Measurements from ENCODE around the gene ITGB1BP2. TPM values are rescaled to one million over a fixed set of nuclear protein-coding genes. Genes with fewer than 3 reads are reported as not detected.
"Not testable (repeated sequence)": the region's sequence is repeated elsewhere in the genome, so short reads cannot be mapped to it uniquely, and the experiment has no call there.

The ITGB1BP2 gene
- polyA plus RNA-seq, 3 donors from 2014 or later, result not detected

- Mint-ChIP-seq H3K27ac (peak within 1 kb of the TSS; percentile 96 to 99 (median 98)), H3K4me1 (peaks cover 32 to 39% of the 10 kb centered on the region in 2 donors), H3K27me3 (ENCODE audit: low read depth in 3 of 3) (peaks cover 7 to 18% (median 10%) of the 10 kb centered on the region in 3 donors), H3K9me3 (no peaks in the 10 kb centered on the region), H3K36me3 (no peaks in the 10 kb centered on the region), H3K4me3 (peak within 1 kb of the TSS; percentile 97 to 98 (median 98))
- DNase-seq, result peak; percentile 88 to 93 (median 91)
Observed at GRCh38 chrX:71283403-71284143, 18.0 kb upstream of the ITGB1BP2 start, which contains the start of gene NONO. Gene NONO, plus strand, starts transcription at chrX:71283635. Its CDS starts 7,003 bp downstream, at chrX:71290638.

GRCh38 chrX:71285929-71286328 is 15.6 kb upstream of the ITGB1BP2 start:
- peaks cover 39 to 44% of the 10 kb centered on the region in 2 donors for H3K4me1 Mint-ChIP-seq
- peaks cover 7 to 15% (median 10%) of the 10 kb centered on the region in 3 donors for H3K27me3 Mint-ChIP-seq (ENCODE audit: low read depth in 3 of 3)
- no peaks in the 10 kb centered on the region for H3K9me3 Mint-ChIP-seq
- no peak for DNase-seq
- peak overlapping the region; percentile 33 to 98 (median 98) for H3K4me3 Mint-ChIP-seq
- H3K27ac Mint-ChIP-seq, result peak overlapping the region in 3 of 6 donors; percentile 21 to 76 (median 61)
- peaks cover 0 to 2% (median 1%) of the 10 kb centered on the region in 3 donors for H3K36me3 Mint-ChIP-seq

GRCh38 chrX:71291381-71291780 is 10.2 kb upstream of the ITGB1BP2 start:
- peaks cover 13 to 22% of the 10 kb centered on the region in 2 donors for H3K4me1 Mint-ChIP-seq
- DNase-seq, result no peak
- H3K36me3 Mint-ChIP-seq, result peaks cover 0 to 16% (median 16%) of the 10 kb centered on the region in 3 donors
- H3K9me3 Mint-ChIP-seq, result no peaks in the 10 kb centered on the region
- peak overlapping the region in 1 of 6 donors; percentile 32 for H3K27ac Mint-ChIP-seq
- H3K4me3 Mint-ChIP-seq, result no peak overlapping the region
- H3K27me3 Mint-ChIP-seq (ENCODE audit: low read depth in 3 of 3), result peaks cover 0 to 3% (median 0%) of the 10 kb centered on the region in 3 donors

GRCh38 chrX:71292669-71293365 is 8.7 kb upstream of the ITGB1BP2 start:
- Mint-ChIP-seq H3K9me3 (no peaks in the 10 kb centered on the region), H3K4me3 (no peak overlapping the region), H3K27me3 (ENCODE audit: low read depth in 3 of 3) (peaks cover 0 to 3% (median 2%) of the 10 kb centered on the region in 3 donors), H3K27ac (no peak overlapping the region), H3K36me3 (peaks cover 0 to 25% (median 21%) of the 10 kb centered on the region in 3 donors), H3K4me1 (peaks cover 8 to 15% of the 10 kb centered on the region in 2 donors)
- DNase-seq, result no peak

GRCh38 chrX:71296806-71297205 is 4.7 kb upstream of the ITGB1BP2 start:
- Mint-ChIP-seq H3K9me3 (no peaks in the 10 kb centered on the region), H3K36me3 (peaks cover 0 to 24% (median 18%) of the 10 kb centered on the region in 3 donors), H3K27me3 (ENCODE audit: low read depth in 3 of 3) (peaks cover 0 to 3% (median 2%) of the 10 kb centered on the region in 3 donors), H3K4me3 (no peak overlapping the region), H3K27ac (no peak overlapping the region), H3K4me1 (no peaks in the 10 kb centered on the region)
- DNase-seq, result no peak

- H3K36me3 Mint-ChIP-seq, result peaks cover 0 to 24% (median 15%) of the 10 kb centered on the region in 3 donors
- peak overlapping the region in 1 of 6 donors; percentile 0 for H3K27ac Mint-ChIP-seq
- peaks cover 0 to 3% (median 2%) of the 10 kb centered on the region in 3 donors for H3K27me3 Mint-ChIP-seq (ENCODE audit: low read depth in 3 of 3)
- no peak for DNase-seq
- no peak overlapping the region for H3K4me3 Mint-ChIP-seq
- no peaks in the 10 kb centered on the region for H3K4me1 Mint-ChIP-seq
- no peaks in the 10 kb centered on the region for H3K9me3 Mint-ChIP-seq
Observed at GRCh38 chrX:71298119-71298518, 3.4 kb upstream of the ITGB1BP2 start.

GRCh38 chrX:71300064-71300463 is 1.5 kb upstream of the ITGB1BP2 start:
- not testable (repeated sequence) for H3K4me1 Mint-ChIP-seq; DNase-seq; H3K27me3 Mint-ChIP-seq (ENCODE audit: low read depth in 3 of 3); H3K27ac Mint-ChIP-seq; H3K4me3 Mint-ChIP-seq; H3K9me3 Mint-ChIP-seq
- peaks cover under 1 to 19% (median 10%) of the 10 kb centered on the region in 3 donors for H3K36me3 Mint-ChIP-seq

- H3K9me3 Mint-ChIP-seq; DNase-seq; H3K27me3 Mint-ChIP-seq (ENCODE audit: low read depth in 3 of 3); H3K4me1 Mint-ChIP-seq; H3K4me3 Mint-ChIP-seq; H3K27ac Mint-ChIP-seq: not testable (repeated sequence)
- H3K36me3 Mint-ChIP-seq, result peaks cover 4 to 19% (median 10%) of the 10 kb centered on the region in 3 donors
Observed at GRCh38 chrX:71300495-71300894, 1.1 kb upstream of the ITGB1BP2 start.

- no peaks in the 10 kb centered on the region for H3K9me3 Mint-ChIP-seq
- H3K4me3 Mint-ChIP-seq, result no peak overlapping the region
- peak overlapping the region in 2 of 6 donors; percentile 10 to 32 for H3K27ac Mint-ChIP-seq
- no peak for DNase-seq
- H3K36me3 Mint-ChIP-seq, result peaks cover 5 to 8% (median 7%) of the 10 kb centered on the region in 3 donors
- no peaks in the 10 kb centered on the region for H3K4me1 Mint-ChIP-seq
- H3K27me3 Mint-ChIP-seq (ENCODE audit: low read depth in 3 of 3), result peaks cover 2 to 3% (median 2%) of the 10 kb centered on the region in 3 donors
Observed at GRCh38 chrX:71302461-71303213, 1.1 kb downstream of the ITGB1BP2 start.

GRCh38 chrX:71304561-71304960 is 3.0 kb downstream of the ITGB1BP2 start:
- H3K27ac Mint-ChIP-seq, result peak overlapping the region in 2 of 6 donors; percentile 20 to 38
- H3K27me3 Mint-ChIP-seq (ENCODE audit: low read depth in 3 of 3), result peaks cover 2 to 3% (median 3%) of the 10 kb centered on the region in 3 donors
- DNase-seq, result no peak
- peaks cover 5 to 9% (median 7%) of the 10 kb centered on the region in 3 donors for H3K36me3 Mint-ChIP-seq
- H3K4me3 Mint-ChIP-seq, result no peak overlapping the region
- no peaks in the 10 kb centered on the region for H3K4me1 Mint-ChIP-seq
- H3K9me3 Mint-ChIP-seq, result no peaks in the 10 kb centered on the region

- Mint-ChIP-seq H3K27ac (no peak overlapping the region), H3K4me1 (no peaks in the 10 kb centered on the region), H3K9me3 (no peaks in the 10 kb centered on the region), H3K4me3 (no peak overlapping the region), H3K36me3 (peaks cover 0 to 4% (median 0%) of the 10 kb centered on the region in 3 donors), H3K27me3 (ENCODE audit: low read depth in 3 of 3) (peaks cover 0 to 5% (median 0%) of the 10 kb centered on the region in 3 donors)
- no peak for DNase-seq
Observed at GRCh38 chrX:71315917-71316316, 14.4 kb downstream of the ITGB1BP2 start.

GRCh38 chrX:71316959-71317358 is 15.4 kb downstream of the ITGB1BP2 start:
- not testable (repeated sequence) for DNase-seq; H3K9me3 Mint-ChIP-seq; H3K4me1 Mint-ChIP-seq; H3K27ac Mint-ChIP-seq; H3K4me3 Mint-ChIP-seq; H3K27me3 Mint-ChIP-seq (ENCODE audit: low read depth in 3 of 3); H3K36me3 Mint-ChIP-seq

- peaks cover 0 to 2% (median 0%) of the 10 kb centered on the region in 3 donors for H3K27me3 Mint-ChIP-seq (ENCODE audit: low read depth in 3 of 3)
- no peak overlapping the region for H3K4me3 Mint-ChIP-seq
- no peaks in the 10 kb centered on the region for H3K4me1 Mint-ChIP-seq
- H3K27ac Mint-ChIP-seq, result no peak overlapping the region
- H3K36me3 Mint-ChIP-seq, result peaks cover 0 to 11% (median 3%) of the 10 kb centered on the region in 3 donors
- H3K9me3 Mint-ChIP-seq, result no peaks in the 10 kb centered on the region
- DNase-seq, result no peak
Observed at GRCh38 chrX:71320126-71320525, 18.6 kb downstream of the ITGB1BP2 start.

Data from immature natural killer cell (primary cell).